NCI-H1105 (cell line): ENCODE data around the gene INPP5A.
"Not testable (repeated sequence)": the region's sequence is repeated elsewhere in the genome, so short reads cannot be mapped to it uniquely, and the experiment has no call there.

Source experiments
- DNase-seq: peaks from one replicate; lab custom pipeline; 2025; lab: John Stamatoyannopoulos, UW

The INPP5A gene

GRCh38 chr10:132658546-132659205, 121.1 kb downstream of the INPP5A start:
- DNase-seq: no peak

GRCh38 chr10:132659206-132660091, 121.9 kb downstream of the INPP5A start:
- no peak for DNase-seq

GRCh38 chr10:132660385-132660784, 122.8 kb downstream of the INPP5A start:
- no peak for DNase-seq

- DNase-seq: no peak
Measured at GRCh38 chr10:132662186-132662920, 124.8 kb downstream of the INPP5A start.

DNA sequence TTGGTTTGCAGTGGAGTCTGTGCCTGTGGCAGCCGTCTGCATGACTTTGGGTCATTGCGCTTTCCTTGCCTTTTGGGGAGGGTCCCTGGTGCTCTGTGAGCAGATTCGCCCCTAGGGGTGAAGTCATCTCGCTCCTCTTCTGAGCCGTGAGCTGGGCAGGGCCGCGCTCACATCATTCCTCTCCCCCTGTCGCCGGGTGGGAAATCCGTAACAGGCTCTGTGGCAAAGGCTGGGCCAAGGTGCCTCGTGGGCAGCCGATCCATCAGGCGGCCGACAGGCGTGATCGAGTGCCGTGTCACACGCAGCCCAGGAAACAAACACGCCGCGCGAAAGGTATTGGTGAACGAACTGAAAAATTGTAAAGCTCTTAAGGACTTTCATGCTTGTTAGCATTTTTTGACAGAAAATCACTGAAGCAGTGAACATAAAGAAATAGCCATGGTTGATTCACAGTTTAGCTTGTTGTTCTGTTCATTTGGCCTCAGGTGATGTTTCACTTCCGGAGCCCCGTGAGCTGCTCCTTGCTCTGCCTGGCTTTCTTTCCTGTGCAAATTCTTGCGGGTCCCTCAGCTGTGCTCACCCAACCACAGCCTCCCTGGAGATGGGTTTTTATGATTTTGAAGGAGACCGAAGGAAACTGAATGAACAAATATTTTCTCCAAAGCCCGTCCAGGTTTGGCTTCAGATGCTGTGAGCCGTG, 126.2 kb downstream of the INPP5A start:
- DNase-seq: no peak

- DNase-seq: no peak
Measured at GRCh38 chr10:132664407-132664806, 126.8 kb downstream of the INPP5A start.

- no peak for DNase-seq
Measured at GRCh38 chr10:132664883-132665282, 127.3 kb downstream of the INPP5A start.

DNA sequence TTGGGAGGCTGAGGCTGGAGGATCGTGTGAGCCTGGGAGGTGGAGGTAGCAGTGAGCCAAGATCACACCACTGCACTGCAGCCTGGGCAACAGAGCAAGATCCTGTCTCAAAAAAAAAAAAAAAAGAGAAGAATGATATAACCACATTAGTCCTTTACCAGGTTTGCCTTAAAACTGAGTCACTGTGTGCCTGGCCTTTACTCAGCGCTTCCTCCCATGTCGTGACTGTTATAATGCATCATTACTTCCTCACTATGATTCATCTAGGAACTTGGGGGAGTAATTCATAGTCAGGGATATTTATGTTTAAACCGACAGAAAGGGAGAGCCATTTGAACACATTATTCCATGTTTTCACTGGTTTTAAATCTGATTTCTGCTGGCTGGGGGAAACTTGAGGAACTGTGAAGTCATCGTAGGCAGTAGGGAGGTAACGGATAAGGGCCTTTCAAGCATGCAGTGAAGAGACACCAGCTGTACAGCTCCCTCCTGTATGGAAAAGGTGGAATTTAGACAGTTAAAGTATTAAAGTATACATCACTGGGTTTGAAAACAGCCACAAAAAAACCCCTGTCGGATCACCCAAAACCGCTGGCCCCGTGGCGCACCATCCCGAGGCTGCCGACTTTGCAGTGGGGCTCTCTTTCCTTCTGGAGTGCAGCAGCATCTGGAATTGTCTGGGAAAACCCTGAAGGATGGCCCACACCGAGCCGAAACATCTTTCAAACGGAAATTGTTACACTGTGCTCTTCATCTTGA, 128.5 kb downstream of the INPP5A start:
- no peak for DNase-seq

DNA sequence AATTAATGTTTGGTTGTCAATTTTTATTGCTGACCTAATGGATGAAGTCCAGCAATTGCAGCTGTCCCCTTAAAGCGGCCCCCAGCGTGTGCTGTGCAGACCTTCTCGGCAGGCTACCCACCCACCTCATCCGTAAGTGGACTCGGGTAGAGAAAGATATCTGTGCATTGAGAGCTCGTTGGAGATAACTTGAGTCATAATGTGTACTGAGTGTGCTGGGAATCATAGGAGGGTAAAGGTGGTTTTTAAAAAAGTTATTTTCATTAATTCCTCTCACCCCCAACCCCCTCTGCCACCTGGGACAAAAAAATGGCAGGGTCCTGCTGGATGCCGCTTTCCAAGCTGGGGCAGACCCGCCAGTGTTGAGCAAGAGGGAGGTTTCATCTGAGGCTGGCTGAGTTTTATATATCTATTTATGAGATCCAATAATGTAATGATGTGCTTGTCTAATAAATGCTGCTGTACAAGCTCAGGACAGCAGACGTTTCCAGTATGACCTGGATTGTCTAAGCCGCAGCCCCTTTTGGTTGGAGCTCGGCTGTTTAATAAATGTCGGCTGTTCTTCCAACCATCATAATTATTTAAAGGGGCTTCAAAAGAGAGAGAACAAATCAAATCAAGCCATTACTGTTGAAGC, 129.2 kb downstream of the INPP5A start:
- DNase-seq: no peak

- no peak for DNase-seq
Measured at GRCh38 chr10:132667342-132668047, 129.9 kb downstream of the INPP5A start.

DNA sequence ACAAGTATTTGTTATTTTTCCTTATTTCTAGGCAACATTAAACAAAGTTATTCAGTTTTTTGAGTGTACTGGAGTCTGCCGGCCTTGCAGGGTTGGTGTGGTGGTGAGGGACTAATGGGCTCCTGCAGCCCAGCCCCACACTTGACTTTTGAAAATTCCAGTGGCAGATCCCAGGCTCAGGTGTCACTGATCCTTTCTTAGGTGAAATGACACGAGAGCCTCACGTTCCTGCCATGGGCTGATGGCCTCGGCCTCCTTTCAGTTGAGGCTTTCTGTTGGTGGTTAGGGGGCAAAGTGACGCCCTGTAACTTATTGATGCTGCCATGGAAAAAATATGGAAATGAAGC, 130.4 kb downstream of the INPP5A start:
- DNase-seq: no peak

DNA sequence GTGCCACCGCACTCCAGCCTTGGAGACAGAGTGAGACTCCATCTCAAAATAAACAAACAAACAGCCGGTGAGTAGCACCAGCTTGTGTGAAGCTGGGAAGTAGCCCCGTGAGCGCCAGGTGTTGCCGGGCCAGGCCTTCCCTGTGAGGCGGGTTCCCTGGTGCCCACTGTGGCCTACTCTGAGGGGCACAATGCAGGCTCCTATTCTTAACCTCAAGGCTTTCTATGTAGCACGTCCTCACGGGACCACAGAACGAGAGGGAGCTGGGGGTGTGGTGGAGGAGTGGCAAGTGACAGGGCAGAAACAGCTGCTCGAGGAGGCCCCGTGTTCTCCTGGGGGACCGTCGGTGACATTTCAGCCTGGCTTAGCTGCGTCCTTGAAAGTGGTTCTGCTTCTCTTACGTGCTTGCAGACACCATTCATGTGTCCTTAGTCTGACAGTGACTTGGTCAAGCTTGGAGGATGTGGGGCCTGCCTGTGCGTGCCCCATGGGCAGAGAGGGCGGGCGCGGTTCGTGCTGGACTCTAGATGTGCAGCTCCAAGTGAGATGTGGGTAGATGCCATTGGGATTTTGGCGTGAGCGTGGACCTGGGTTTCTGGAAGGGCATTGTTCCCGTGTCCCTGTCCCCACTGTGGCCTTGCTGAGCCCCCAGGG, 131.7 kb downstream of the INPP5A start:
- no peak for DNase-seq

GRCh38 chr10:132670546-132671227, 133.1 kb downstream of the INPP5A start:
- DNase-seq: no peak

DNA sequence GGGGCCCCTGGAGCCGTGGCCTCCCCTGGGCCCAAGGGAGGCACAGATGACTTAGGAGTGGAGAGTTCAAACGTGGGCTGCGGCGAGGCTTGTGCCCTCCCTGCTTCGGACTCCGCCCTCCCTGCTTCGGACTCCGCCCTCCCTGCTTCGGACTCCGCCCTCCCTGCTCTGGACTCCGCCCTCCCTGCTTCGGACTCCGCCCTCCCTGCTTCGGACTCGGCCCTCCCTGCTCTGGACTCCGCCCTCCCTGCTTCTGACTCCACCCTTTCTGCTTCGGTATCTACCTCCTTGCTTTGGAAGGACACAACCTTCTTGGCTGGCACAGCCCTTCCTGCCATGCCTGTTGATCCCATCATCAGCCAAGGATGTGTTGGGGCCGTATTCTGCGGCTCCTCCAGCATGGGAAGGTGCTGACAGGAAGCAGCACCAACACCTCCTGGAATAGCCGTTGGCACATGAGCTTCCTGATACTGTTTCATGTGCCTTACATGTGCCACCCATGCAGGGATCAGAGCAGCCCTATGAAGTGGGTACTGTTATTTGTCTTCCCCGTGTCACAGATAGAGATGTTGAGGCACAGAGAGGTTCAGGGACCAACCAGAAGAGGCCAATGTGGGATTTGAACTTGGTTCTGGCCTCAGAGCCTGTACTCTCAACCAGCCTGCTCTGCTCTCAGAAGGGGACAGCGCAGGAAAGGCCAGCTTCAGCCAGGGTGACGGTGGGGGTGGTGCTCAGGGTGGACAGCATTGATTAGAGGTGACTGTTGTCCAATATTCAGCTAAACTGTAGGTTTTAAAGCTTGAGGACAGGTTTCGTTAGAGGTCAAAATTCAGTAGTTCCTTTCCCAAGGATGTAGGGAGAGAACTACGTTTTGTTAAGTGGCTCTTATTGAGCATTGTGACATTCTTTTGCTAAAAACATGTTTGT, 133.9 kb downstream of the INPP5A start:
- no peak for DNase-seq

DNA sequence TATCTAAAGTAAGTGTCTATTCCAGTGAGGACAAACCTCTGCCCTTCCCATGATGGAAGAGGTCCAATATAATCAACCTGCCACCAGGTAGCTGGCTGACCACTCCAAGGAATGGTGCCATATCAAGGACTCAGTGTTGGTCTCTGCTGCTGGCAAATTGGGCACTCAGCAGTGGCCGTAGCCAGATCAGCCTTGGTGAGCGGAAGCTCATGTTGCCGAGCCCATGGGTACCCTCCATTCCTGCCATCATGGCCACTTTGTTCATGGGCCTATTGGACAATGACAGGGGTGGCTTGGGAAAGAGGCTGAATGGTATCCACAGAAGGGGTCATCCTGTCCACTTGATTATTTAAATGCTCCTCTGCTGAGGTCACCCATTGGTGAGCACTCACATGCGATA, 136.2 kb downstream of the INPP5A start:
- DNase-seq: not testable (repeated sequence)

- no peak for DNase-seq
Measured at GRCh38 chr10:132674311-132674710, 136.7 kb downstream of the INPP5A start.

GRCh38 chr10:132675031-132675740, 137.6 kb downstream of the INPP5A start:
- no peak for DNase-seq
